ENCODE measurements around the gene GDPD4.

The GDPD4 gene

GRCh38 chr11:77232242-77232641 is 69.2 kb downstream of the GDPD4 start:
- DNase-seq, result no peak

- no peak for DNase-seq
Observed at GRCh38 chr11:77231800-77232199, 69.7 kb downstream of the GDPD4 start.

- no peak for DNase-seq
Observed at GRCh38 chr11:77230878-77231605, 70.4 kb downstream of the GDPD4 start.

GRCh38 chr11:77223797-77224196 is 77.7 kb downstream of the GDPD4 start:
- DNase-seq, result no peak

- DNase-seq, result no peak
Observed at GRCh38 chr11:77217156-77217555, 84.3 kb downstream of the GDPD4 start.

GRCh38 chr11:77215106-77215505 is 86.4 kb downstream of the GDPD4 start:
- DNase-seq, result no peak

GRCh38 chr11:77214557-77214956 is 86.9 kb downstream of the GDPD4 start:
- DNase-seq, result no peak

GRCh38 chr11:77213589-77214428 is 87.7 kb downstream of the GDPD4 start:
- DNase-seq, result no peak

GRCh38 chr11:77213029-77213579 is 88.4 kb downstream of the GDPD4 start:
- no peak for DNase-seq

GRCh38 chr11:77212314-77213007 is 89.0 kb downstream of the GDPD4 start:
- DNase-seq, result no peak

GRCh38 chr11:77211594-77212251 is 89.8 kb downstream of the GDPD4 start:
- no peak for DNase-seq

GRCh38 chr11:77211040-77211451 is 90.4 kb downstream of the GDPD4 start:
- DNase-seq, result no peak

- DNase-seq, result no peak
Observed at GRCh38 chr11:77209663-77210062, 91.8 kb downstream of the GDPD4 start.

- DNase-seq, result no peak
Observed at GRCh38 chr11:77208535-77208934, 93.0 kb downstream of the GDPD4 start.

- DNase-seq, result no peak
Observed at GRCh38 chr11:77207618-77208313, 93.7 kb downstream of the GDPD4 start.

- DNase-seq, result no peak
Observed at GRCh38 chr11:77207019-77207485, 94.4 kb downstream of the GDPD4 start.

- DNase-seq, result no peak
Observed at GRCh38 chr11:77206264-77207018, 95.0 kb downstream of the GDPD4 start.

GRCh38 chr11:77205467-77206263 is 95.8 kb downstream of the GDPD4 start:
- DNase-seq, result no peak

- DNase-seq, result no peak
Observed at GRCh38 chr11:77204754-77205466, 96.6 kb downstream of the GDPD4 start.
